Right lobe of liver (tissue), 4 donors: ENCODE measurements around the gene LCNL1.

Experiments used
- POLR2A ChIP-seq: fragments of 450-650 bp; IDR thresholded peaks from one replicate; pipeline ENCODE4 v1.6.1; 2017; ENCODE audit warnings: antibody characterized with exemption, mild to moderate bottlenecking
- TF ChIP-seq, protein P1 (sequence below), 4 donors: fragments of 200-600 bp in 3 of 4; fragments of 450-650 bp in 1 of 4; IDR thresholded peaks; one replicate each; pipeline versions ENCODE4 v1.5.1 to v1.8.0; 2016 to 2022; ENCODE audit warnings: antibody characterized with exemption in 4 of 4, mild to moderate bottlenecking in 2 of 4
- donor health status: DM: no; HTN: no; CAD: no.
- donor health status: DM: no; HTN: no; CAD: no.
- donor health status: DM: no; HTN: yes; CAD: no.

DNA sequence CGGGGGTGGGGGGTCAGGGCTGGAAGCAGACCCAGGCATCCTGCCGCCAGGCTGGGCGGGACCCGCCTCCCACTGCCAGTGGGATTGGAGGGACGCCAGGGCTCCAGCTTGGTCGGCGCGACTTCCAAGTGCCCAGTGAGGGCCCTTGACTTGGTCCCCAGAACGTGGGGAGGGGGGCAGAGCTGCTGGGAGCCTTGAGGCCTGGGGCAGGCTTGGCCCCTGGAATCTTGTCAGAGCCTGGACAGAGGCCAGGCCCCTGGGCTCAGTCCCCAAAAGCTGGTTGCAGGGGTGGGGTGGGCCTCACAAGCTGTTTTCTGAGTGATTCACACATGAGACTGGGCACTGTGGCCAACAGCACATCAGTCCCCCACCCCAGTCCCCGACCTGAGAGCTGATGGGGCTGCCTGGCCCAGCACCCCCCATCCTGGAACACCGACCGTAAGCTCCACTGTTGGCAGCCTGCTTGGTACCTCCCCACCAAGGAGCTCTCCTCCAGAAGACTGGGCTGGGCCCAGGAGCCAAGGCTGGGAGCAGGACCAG, 13.0 kb downstream of the LCNL1 start:
- TF ChIP-seq, protein P1, sequence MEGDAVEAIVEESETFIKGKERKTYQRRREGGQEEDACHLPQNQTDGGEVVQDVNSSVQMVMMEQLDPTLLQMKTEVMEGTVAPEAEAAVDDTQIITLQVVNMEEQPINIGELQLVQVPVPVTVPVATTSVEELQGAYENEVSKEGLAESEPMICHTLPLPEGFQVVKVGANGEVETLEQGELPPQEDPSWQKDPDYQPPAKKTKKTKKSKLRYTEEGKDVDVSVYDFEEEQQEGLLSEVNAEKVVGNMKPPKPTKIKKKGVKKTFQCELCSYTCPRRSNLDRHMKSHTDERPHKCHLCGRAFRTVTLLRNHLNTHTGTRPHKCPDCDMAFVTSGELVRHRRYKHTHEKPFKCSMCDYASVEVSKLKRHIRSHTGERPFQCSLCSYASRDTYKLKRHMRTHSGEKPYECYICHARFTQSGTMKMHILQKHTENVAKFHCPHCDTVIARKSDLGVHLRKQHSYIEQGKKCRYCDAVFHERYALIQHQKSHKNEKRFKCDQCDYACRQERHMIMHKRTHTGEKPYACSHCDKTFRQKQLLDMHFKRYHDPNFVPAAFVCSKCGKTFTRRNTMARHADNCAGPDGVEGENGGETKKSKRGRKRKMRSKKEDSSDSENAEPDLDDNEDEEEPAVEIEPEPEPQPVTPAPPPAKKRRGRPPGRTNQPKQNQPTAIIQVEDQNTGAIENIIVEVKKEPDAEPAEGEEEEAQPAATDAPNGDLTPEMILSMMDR (IDR thresholded peaks at IDR 0.05), result no peak
- no peak for TF ChIP-seq POLR2A
